Measurements from ENCODE around the gene CHSY1.

- TF ChIP-seq EGR1 (IDR thresholded peaks at IDR 0.05; ENCODE audit: borderline replicate concordance in 1 of 2, low read depth in 2 of 2, low read length in 2 of 2) (no peak), USF1 (IDR thresholded peaks at IDR 0.05; ENCODE audit: borderline replicate concordance, extremely low read length, insufficient read depth, low read depth, low read length) (no peak), FOXM1 (IDR thresholded peaks at IDR 0.05; ENCODE audit: low read depth, low read length) (no peak), ZNF24 (IDR thresholded peaks at IDR 0.05) (no peak), EZH2 (IDR thresholded peaks at IDR 0.05; ENCODE audit: borderline replicate concordance, control insufficient read depth, low read depth, low read length) (no peak), POLR2AphosphoS2 (IDR thresholded peaks at IDR 0.05; ENCODE audit: low read depth, low read length) (no peak), POLR2A (IDR thresholded peaks at IDR 0.05; ENCODE audit: low read depth, low read length) (no peak), TCF12 (IDR thresholded peaks at IDR 0.05; ENCODE audit: low read depth, low read length) (no peak), ZNF274 (IDR thresholded peaks at IDR 0.05; ENCODE audit: insufficient read depth, insufficient read length) (no peak), PKNOX1 (IDR thresholded peaks at IDR 0.05) (no peak), MYC (IDR thresholded peaks at IDR 0.05; ENCODE audit: insufficient read depth, insufficient read length, insufficient replicate concordance, low read length, severe bottlenecking) (no peak)
Observed at GRCh38 chr15:101134780-101135179, 117.1 kb downstream of the CHSY1 start.

Measured in GM12878 (cell line).